ENCODE measurements around the gene CTDSP1.

DNA sequence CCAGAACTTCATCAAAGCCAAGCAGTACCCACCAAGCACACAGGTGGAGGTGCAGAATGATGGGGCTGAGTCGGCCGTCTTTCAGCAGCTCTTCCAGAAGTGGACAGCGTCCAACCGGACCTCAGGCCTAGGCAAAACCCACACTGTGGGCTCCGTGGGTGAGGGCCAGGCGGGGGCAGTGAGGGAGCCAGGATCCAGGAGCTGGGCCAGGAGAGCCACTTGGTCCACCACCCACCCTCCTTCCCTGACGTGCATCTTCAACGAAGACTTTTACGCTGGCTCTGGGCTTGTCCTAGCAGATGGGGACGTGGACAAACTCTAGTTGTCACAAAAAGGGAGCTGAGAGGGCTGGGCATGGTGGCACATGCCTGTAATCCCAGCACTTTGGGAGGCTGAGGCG is 31.1 kb downstream of the CTDSP1 start:
- TF ChIP-seq, protein P1, sequence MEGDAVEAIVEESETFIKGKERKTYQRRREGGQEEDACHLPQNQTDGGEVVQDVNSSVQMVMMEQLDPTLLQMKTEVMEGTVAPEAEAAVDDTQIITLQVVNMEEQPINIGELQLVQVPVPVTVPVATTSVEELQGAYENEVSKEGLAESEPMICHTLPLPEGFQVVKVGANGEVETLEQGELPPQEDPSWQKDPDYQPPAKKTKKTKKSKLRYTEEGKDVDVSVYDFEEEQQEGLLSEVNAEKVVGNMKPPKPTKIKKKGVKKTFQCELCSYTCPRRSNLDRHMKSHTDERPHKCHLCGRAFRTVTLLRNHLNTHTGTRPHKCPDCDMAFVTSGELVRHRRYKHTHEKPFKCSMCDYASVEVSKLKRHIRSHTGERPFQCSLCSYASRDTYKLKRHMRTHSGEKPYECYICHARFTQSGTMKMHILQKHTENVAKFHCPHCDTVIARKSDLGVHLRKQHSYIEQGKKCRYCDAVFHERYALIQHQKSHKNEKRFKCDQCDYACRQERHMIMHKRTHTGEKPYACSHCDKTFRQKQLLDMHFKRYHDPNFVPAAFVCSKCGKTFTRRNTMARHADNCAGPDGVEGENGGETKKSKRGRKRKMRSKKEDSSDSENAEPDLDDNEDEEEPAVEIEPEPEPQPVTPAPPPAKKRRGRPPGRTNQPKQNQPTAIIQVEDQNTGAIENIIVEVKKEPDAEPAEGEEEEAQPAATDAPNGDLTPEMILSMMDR (IDR thresholded peaks at IDR 0.05) = no peak
- TF ChIP-seq POLR2AphosphoS5 (IDR thresholded peaks at IDR 0.05) (no peak), POLR2A (IDR thresholded peaks at IDR 0.05) (no peak)
